ENCODE results near the gene KRT74.

KRT74 gene

GRCh38 chr12:52612431-52613383 is 39.1 kb upstream of the KRT74 start:
- no peaks in the 10 kb centered on the region for H3K36me3 ChIP-seq (ENCODE audit: control insufficient read depth, insufficient read depth, low read length, severe bottlenecking)
- no peak overlapping the region for H3K9ac ChIP-seq (ENCODE audit: low read length)
- no peak overlapping the region for H3K4me3 ChIP-seq (ENCODE audit: low read length)
- H3K27me3 ChIP-seq (replicated peaks; ENCODE audit: control insufficient read depth, insufficient read depth, low read length): peaks cover 68% of the 10 kb centered on the region
- no peak for DNase-seq (ENCODE audit: low read depth)
- no peaks in the 10 kb centered on the region for H3K9me3 ChIP-seq (ENCODE audit: control insufficient read depth, low read length)
- no peaks in the 10 kb centered on the region for H3K4me1 ChIP-seq (ENCODE audit: control insufficient read depth, insufficient read depth, low read length)

- peaks cover 68% of the 10 kb centered on the region for H3K27me3 ChIP-seq (replicated peaks; ENCODE audit: control insufficient read depth, insufficient read depth, low read length)
- no peaks in the 10 kb centered on the region for H3K9me3 ChIP-seq (ENCODE audit: control insufficient read depth, low read length)
- no peaks in the 10 kb centered on the region for H3K4me1 ChIP-seq (ENCODE audit: control insufficient read depth, insufficient read depth, low read length)
- H3K9ac ChIP-seq (ENCODE audit: low read length): no peak overlapping the region
- no peaks in the 10 kb centered on the region for H3K36me3 ChIP-seq (ENCODE audit: control insufficient read depth, insufficient read depth, low read length, severe bottlenecking)
- H3K4me3 ChIP-seq (ENCODE audit: low read length): no peak overlapping the region
- no peak for DNase-seq (ENCODE audit: low read depth)
Measured at GRCh38 chr12:52611080-52611468, 37.4 kb upstream of the KRT74 start.

GRCh38 chr12:52608826-52609630 is 35.4 kb upstream of the KRT74 start:
- peaks cover 79% of the 10 kb centered on the region for H3K27me3 ChIP-seq (replicated peaks; ENCODE audit: control insufficient read depth, insufficient read depth, low read length)
- no peak overlapping the region for H3K4me3 ChIP-seq (ENCODE audit: low read length)
- H3K9me3 ChIP-seq (ENCODE audit: control insufficient read depth, low read length): no peaks in the 10 kb centered on the region
- no peak for DNase-seq (ENCODE audit: low read depth)
- no peaks in the 10 kb centered on the region for H3K4me1 ChIP-seq (ENCODE audit: control insufficient read depth, insufficient read depth, low read length)
- H3K9ac ChIP-seq (ENCODE audit: low read length): no peak overlapping the region
- H3K36me3 ChIP-seq (ENCODE audit: control insufficient read depth, insufficient read depth, low read length, severe bottlenecking): no peaks in the 10 kb centered on the region

- H3K27me3 ChIP-seq (replicated peaks; ENCODE audit: control insufficient read depth, insufficient read depth, low read length): peaks cover 74% of the 10 kb centered on the region
- H3K4me1 ChIP-seq (ENCODE audit: control insufficient read depth, insufficient read depth, low read length): no peaks in the 10 kb centered on the region
- H3K4me3 ChIP-seq (ENCODE audit: low read length): no peak overlapping the region
- no peak for DNase-seq (ENCODE audit: low read depth)
- H3K36me3 ChIP-seq (ENCODE audit: control insufficient read depth, insufficient read depth, low read length, severe bottlenecking): no peaks in the 10 kb centered on the region
- no peak overlapping the region for H3K9ac ChIP-seq (ENCODE audit: low read length)
- H3K9me3 ChIP-seq (ENCODE audit: control insufficient read depth, low read length): no peaks in the 10 kb centered on the region
Measured at GRCh38 chr12:52608161-52608560, 34.5 kb upstream of the KRT74 start.

GRCh38 chr12:52607314-52607713 is 33.7 kb upstream of the KRT74 start:
- Histone ChIP-seq H3K4me1 (ENCODE audit: control insufficient read depth, insufficient read depth, low read length) (no peaks in the 10 kb centered on the region), H3K36me3 (ENCODE audit: control insufficient read depth, insufficient read depth, low read length, severe bottlenecking) (no peaks in the 10 kb centered on the region), H3K4me3 (ENCODE audit: low read length) (no peak overlapping the region), H3K9ac (ENCODE audit: low read length) (no peak overlapping the region), H3K9me3 (ENCODE audit: control insufficient read depth, low read length) (no peaks in the 10 kb centered on the region), H3K27me3 (replicated peaks; ENCODE audit: control insufficient read depth, insufficient read depth, low read length) (peaks cover 74% of the 10 kb centered on the region)
- no peak for DNase-seq (ENCODE audit: low read depth)

- H3K9me3 ChIP-seq (ENCODE audit: control insufficient read depth, low read length): no peaks in the 10 kb centered on the region
- H3K27me3 ChIP-seq (replicated peaks; ENCODE audit: control insufficient read depth, insufficient read depth, low read length): peaks cover 74% of the 10 kb centered on the region
- H3K4me3 ChIP-seq (ENCODE audit: low read length): no peak overlapping the region
- no peak for DNase-seq (ENCODE audit: low read depth)
- H3K36me3 ChIP-seq (ENCODE audit: control insufficient read depth, insufficient read depth, low read length, severe bottlenecking): no peaks in the 10 kb centered on the region
- H3K4me1 ChIP-seq (ENCODE audit: control insufficient read depth, insufficient read depth, low read length): no peaks in the 10 kb centered on the region
- no peak overlapping the region for H3K9ac ChIP-seq (ENCODE audit: low read length)
Measured at GRCh38 chr12:52606581-52607218, 33.1 kb upstream of the KRT74 start.

- no peak overlapping the region for H3K9ac ChIP-seq (ENCODE audit: low read length)
- DNase-seq (ENCODE audit: low read depth): no peak
- no peaks in the 10 kb centered on the region for H3K4me1 ChIP-seq (ENCODE audit: control insufficient read depth, insufficient read depth, low read length)
- H3K4me3 ChIP-seq (ENCODE audit: low read length): no peak overlapping the region
- H3K36me3 ChIP-seq (ENCODE audit: control insufficient read depth, insufficient read depth, low read length, severe bottlenecking): no peaks in the 10 kb centered on the region
- H3K9me3 ChIP-seq (ENCODE audit: control insufficient read depth, low read length): no peaks in the 10 kb centered on the region
- peaks cover 74% of the 10 kb centered on the region for H3K27me3 ChIP-seq (replicated peaks; ENCODE audit: control insufficient read depth, insufficient read depth, low read length)
Measured at GRCh38 chr12:52606096-52606495, 32.5 kb upstream of the KRT74 start.

GRCh38 chr12:52605542-52605941 is 31.9 kb upstream of the KRT74 start:
- Histone ChIP-seq H3K9me3 (ENCODE audit: control insufficient read depth, low read length) (peaks cover under 1% of the 10 kb centered on the region), H3K4me3 (ENCODE audit: low read length) (no peak overlapping the region), H3K9ac (ENCODE audit: low read length) (no peak overlapping the region), H3K4me1 (ENCODE audit: control insufficient read depth, insufficient read depth, low read length) (no peaks in the 10 kb centered on the region), H3K27me3 (replicated peaks; ENCODE audit: control insufficient read depth, insufficient read depth, low read length) (peaks cover 75% of the 10 kb centered on the region), H3K36me3 (ENCODE audit: control insufficient read depth, insufficient read depth, low read length, severe bottlenecking) (no peaks in the 10 kb centered on the region)
- DNase-seq (ENCODE audit: low read depth): no peak

GRCh38 chr12:52604859-52605258 is 31.2 kb upstream of the KRT74 start:
- no peaks in the 10 kb centered on the region for H3K4me1 ChIP-seq (ENCODE audit: control insufficient read depth, insufficient read depth, low read length)
- no peak for DNase-seq (ENCODE audit: low read depth)
- H3K27me3 ChIP-seq (replicated peaks; ENCODE audit: control insufficient read depth, insufficient read depth, low read length): peaks cover 78% of the 10 kb centered on the region
- peaks cover 4% of the 10 kb centered on the region for H3K9me3 ChIP-seq (ENCODE audit: control insufficient read depth, low read length)
- no peaks in the 10 kb centered on the region for H3K36me3 ChIP-seq (ENCODE audit: control insufficient read depth, insufficient read depth, low read length, severe bottlenecking)
- H3K4me3 ChIP-seq (ENCODE audit: low read length): no peak overlapping the region
- no peak overlapping the region for H3K9ac ChIP-seq (ENCODE audit: low read length)

- Histone ChIP-seq H3K9me3 (ENCODE audit: control insufficient read depth, low read length) (peaks cover 4% of the 10 kb centered on the region), H3K27me3 (replicated peaks; ENCODE audit: control insufficient read depth, insufficient read depth, low read length) (peaks cover 73% of the 10 kb centered on the region), H3K4me1 (ENCODE audit: control insufficient read depth, insufficient read depth, low read length) (no peaks in the 10 kb centered on the region), H3K4me3 (ENCODE audit: low read length) (no peak overlapping the region), H3K9ac (ENCODE audit: low read length) (no peak overlapping the region), H3K36me3 (ENCODE audit: control insufficient read depth, insufficient read depth, low read length, severe bottlenecking) (no peaks in the 10 kb centered on the region)
- DNase-seq (ENCODE audit: low read depth): no peak
Measured at GRCh38 chr12:52603314-52603713, 29.7 kb upstream of the KRT74 start.

GRCh38 chr12:52602552-52602951 is 28.9 kb upstream of the KRT74 start:
- Histone ChIP-seq H3K9me3 (ENCODE audit: control insufficient read depth, low read length) (peaks cover 4% of the 10 kb centered on the region), H3K4me1 (ENCODE audit: control insufficient read depth, insufficient read depth, low read length) (no peaks in the 10 kb centered on the region), H3K36me3 (ENCODE audit: control insufficient read depth, insufficient read depth, low read length, severe bottlenecking) (no peaks in the 10 kb centered on the region), H3K27me3 (replicated peaks; ENCODE audit: control insufficient read depth, insufficient read depth, low read length) (peaks cover 66% of the 10 kb centered on the region), H3K4me3 (ENCODE audit: low read length) (no peak overlapping the region), H3K9ac (ENCODE audit: low read length) (no peak overlapping the region)
- DNase-seq (ENCODE audit: low read depth): no peak

Measured in adipocyte (in vitro differentiated cells).